WTC11 (cell line): ENCODE measurements around the gene TDRD9. TPM values are rescaled to one million over a fixed set of nuclear protein-coding genes. Genes with fewer than 3 reads are reported as not detected.

Experiments used
- ATAC-seq: fragments of 200-7000 bp; cut with Tn5 transposase; 2 replicates; pipeline ENCODE4 v1.10.0; 2021; ENCODE audit warnings: mild to moderate bottlenecking, moderate library complexity
- CTCF ChIA-PET: fragments of 300-600 bp; sonication (Branson Sonifier 250); formaldehyde crosslinking; loops from one replicate; lab custom pipeline; 2021; ENCODE audit warnings: antibody characterized with exemption; lab: Charles Lee
- POLR2A ChIA-PET: fragments of 350-600 bp; sonication (Branson Sonifier 250); formaldehyde crosslinking; loops from one replicate; lab custom pipeline; 2021; ENCODE audit warnings: antibody characterized with exemption; lab: Charles Lee
- DNase-seq: peaks from one replicate; pipeline ENCODE4 v3.0.0; 2021; ENCODE audit warnings: low spot score
- H3K27ac Mint-ChIP-seq: 2 replicates; pipeline ENCODE4 v1.8.0; 2021; ENCODE audit warnings: mixed read lengths
- H3K27me3 Mint-ChIP-seq: 2 replicates; pipeline ENCODE4 v1.8.0; 2021; ENCODE audit warnings: low read depth, mild to moderate bottlenecking, moderate library complexity, mixed read lengths
- H3K36me3 Mint-ChIP-seq: 2 replicates; pipeline ENCODE4 v1.8.0; 2021; ENCODE audit warnings: mixed read lengths
- H3K4me1 Mint-ChIP-seq: 2 replicates; pipeline ENCODE4 v1.8.0; 2022; ENCODE audit warnings: mixed read lengths
- H3K4me3 Mint-ChIP-seq: 2 replicates; pipeline ENCODE4 v1.8.0; 2021; ENCODE audit warnings: mild to moderate bottlenecking, moderate library complexity, mixed read lengths
- H3K9me3 Mint-ChIP-seq: 2 replicates; pipeline ENCODE4 v1.8.0; 2021; ENCODE audit warnings: mixed read lengths
- E2F4 ChIP-seq: sonication (generic); formaldehyde crosslinking; IDR thresholded peaks from 2 replicates; pipeline ENCODE4 v1.8.1; 2022; ENCODE audit warnings: low read depth, mild to moderate bottlenecking, moderate library complexity, missing genetic modification reagents, borderline replicate concordance
- ELF4 ChIP-seq: sonication (generic); formaldehyde crosslinking; IDR thresholded peaks from 2 replicates; pipeline ENCODE4 v1.8.1; 2022; ENCODE audit warnings: low read depth, mild to moderate bottlenecking, moderate library complexity, missing genetic modification reagents
- EMX1 ChIP-seq: fragments of 250-450 bp; sonication (Bioruptor Pico); IDR thresholded peaks from 2 replicates; pipeline ENCODE4 v1.8.0; 2021; ENCODE audit warnings: mild to moderate bottlenecking
- FOXP1 ChIP-seq: sonication (generic); formaldehyde crosslinking; IDR thresholded peaks from 2 replicates; pipeline ENCODE4 v1.8.0; 2022; ENCODE audit warnings: missing genetic modification reagents, mild to moderate bottlenecking, moderate library complexity, borderline replicate concordance
- GRHL2 ChIP-seq: fragments of 250-450 bp; sonication (Bioruptor Pico); IDR thresholded peaks from 2 replicates; pipeline ENCODE4 v1.8.0; 2022; ENCODE audit warnings: mild to moderate bottlenecking, moderate library complexity; ENCODE audit not compliant: insufficient replicate concordance, severe bottlenecking
- GTF2I ChIP-seq: fragments of 250-450 bp; sonication (Bioruptor Pico); conservative IDR thresholded peaks from 2 replicates; pipeline ENCODE4 v1.4.0; 2021; ENCODE audit warnings: mild to moderate bottlenecking
- IRF1 ChIP-seq: sonication (generic); formaldehyde crosslinking; IDR thresholded peaks from 2 replicates; pipeline ENCODE4 v1.8.0; 2023; ENCODE audit warnings: missing genetic modification reagents
- KAT7 ChIP-seq: sonication (generic); formaldehyde crosslinking; IDR thresholded peaks from 2 replicates; pipeline ENCODE4 v1.8.1; 2023; ENCODE audit warnings: missing genetic modification reagents, mild to moderate bottlenecking, borderline replicate concordance
- NFATC4 ChIP-seq: fragments of 250-450 bp; sonication (Bioruptor Pico); IDR thresholded peaks from 2 replicates; pipeline ENCODE4 v1.9.0; 2021; ENCODE audit warnings: mild to moderate bottlenecking
- NR2C2 ChIP-seq: sonication (generic); formaldehyde crosslinking; IDR thresholded peaks from 2 replicates; pipeline ENCODE4 v1.8.0; 2022; ENCODE audit warnings: mild to moderate bottlenecking, missing genetic modification reagents
- NR3C1 ChIP-seq: sonication (generic); formaldehyde crosslinking; conservative IDR thresholded peaks from 2 replicates; pipeline ENCODE4 v1.8.1; 2023; ENCODE audit warnings: low read depth, mild to moderate bottlenecking, missing genetic modification reagents
- OVOL2 ChIP-seq: fragments of 250-450 bp; sonication (Bioruptor Pico); IDR thresholded peaks from 2 replicates; pipeline ENCODE4 v1.9.0; 2021; ENCODE audit warnings: mild to moderate bottlenecking, borderline replicate concordance
- SMAD4 ChIP-seq: sonication (generic); formaldehyde crosslinking; IDR thresholded peaks from 2 replicates; pipeline ENCODE4 v1.8.0; 2022; ENCODE audit warnings: mild to moderate bottlenecking, missing genetic modification reagents
- STAT6 ChIP-seq: sonication (generic); formaldehyde crosslinking; conservative IDR thresholded peaks from 2 replicates; pipeline ENCODE4 v1.8.1; 2023; ENCODE audit warnings: mild to moderate bottlenecking, low read depth, missing genetic modification reagents, moderate library complexity
- TCF7 ChIP-seq: sonication (generic); formaldehyde crosslinking; IDR thresholded peaks from 2 replicates; pipeline ENCODE4 v1.8.0; 2022; ENCODE audit warnings: mild to moderate bottlenecking, low read depth, missing genetic modification reagents, moderate library complexity
- ZBTB21 ChIP-seq: sonication (generic); formaldehyde crosslinking; IDR thresholded peaks from 2 replicates; pipeline ENCODE4 v1.8.1; 2023; ENCODE audit warnings: mild to moderate bottlenecking, missing genetic modification reagents, borderline replicate concordance
- ZNF121 ChIP-seq: sonication (generic); formaldehyde crosslinking; IDR thresholded peaks from 2 replicates; pipeline ENCODE4 v1.8.0; 2023; ENCODE audit warnings: missing genetic modification reagents
- ZNF416 ChIP-seq: fragments of 250-450 bp; sonication (Bioruptor Pico); IDR thresholded peaks from 2 replicates; pipeline ENCODE4 v1.9.0; 2021; ENCODE audit warnings: mild to moderate bottlenecking, inconsistent platforms
- ZNF425 ChIP-seq: fragments of 250-450 bp; sonication (Bioruptor Pico); conservative IDR thresholded peaks from 2 replicates; pipeline ENCODE4 v1.9.0; 2021; ENCODE audit warnings: mild to moderate bottlenecking
- total RNA-seq: library from RNA; stranded (reverse); gene quantifications from 3 replicates; pipeline ENCODE4 v1.2.3, GENCODE V29; 2021

The TDRD9 gene
- total RNA-seq, 1 experiment from 2014 or later, result 0.17 TPM

GRCh38 chr14:103885509-103885932, 42.7 kb upstream of the TDRD9 start:
- ChIA-PET POLR2A (no interaction called here), CTCF (interaction anchor here (1.3 to 8.1 kb wide), 8 partner anchors 13 to 174 kb away, joined by 3 to 94 read pairs (median 5); no protein-coding TSS in a partner anchor)
- no peak for DNase-seq
- H3K4me3 Mint-ChIP-seq, result no peak overlapping the region
- H3K9me3 Mint-ChIP-seq, result no peaks in the 10 kb centered on the region
- no peak for ATAC-seq
- H3K4me1 Mint-ChIP-seq, result peaks cover 18% of the 10 kb centered on the region
- no peaks in the 10 kb centered on the region for H3K27me3 Mint-ChIP-seq
- H3K27ac Mint-ChIP-seq, result no peak overlapping the region
- no peaks in the 10 kb centered on the region for H3K36me3 Mint-ChIP-seq
- TF ChIP-seq ZNF425 (no peak), NR2C2 (CRISPR knock-in tag) (no peak), FOXP1 (CRISPR knock-in tag) (no peak), STAT6 (CRISPR knock-in tag) (no peak), ZBTB21 (CRISPR knock-in tag) (no peak), SMAD4 (CRISPR knock-in tag) (no peak), E2F4 (CRISPR knock-in tag) (no peak), ZNF416 (CRISPR knock-in tag) (no peak), EMX1 (CRISPR knock-in tag) (no peak), KAT7 (CRISPR knock-in tag) (no peak)

- TF ChIP-seq NR3C1 (no peak), GTF2I (0 out of 2 replicates have a peak, but pooled peaks have one; percentile 10), ZNF121 (CRISPR knock-in tag) (peak; percentile 96)
- H3K9me3 Mint-ChIP-seq, result no peaks in the 10 kb centered on the region
- CTCF ChIA-PET, result interaction anchor here (0.6 to 8.1 kb wide), 19 partner anchors 9 to 175 kb away, joined by 3 to 94 read pairs (median 3); partner anchors contain the start of gene PPP1R13B
- POLR2A ChIA-PET, result no interaction called here
- no peaks in the 10 kb centered on the region for H3K27me3 Mint-ChIP-seq
- no peaks in the 10 kb centered on the region for H3K36me3 Mint-ChIP-seq
- H3K4me3 Mint-ChIP-seq, result peak overlapping the region; percentile 24; the same call in 1 of the 2 replicates
- H3K4me1 Mint-ChIP-seq, result peaks cover 10% of the 10 kb centered on the region
- DNase-seq, result peak; percentile 53
- H3K27ac Mint-ChIP-seq, result no peak overlapping the region
- ATAC-seq, result peak; percentile 52
Observed at GRCh38 chr14:103886304-103887169, 41.7 kb upstream of the TDRD9 start.

- DNase-seq (no peak), ATAC-seq (no peak)
- no peaks in the 10 kb centered on the region for H3K9me3 Mint-ChIP-seq
- H3K36me3 Mint-ChIP-seq, result no peaks in the 10 kb centered on the region
- H3K27ac Mint-ChIP-seq, result no peak overlapping the region
- ChIA-PET CTCF (interaction anchor here (2.1 to 8.1 kb wide), 2 partner anchors 14 to 32 kb away, joined by 13 to 94 read pairs; no protein-coding TSS in a partner anchor), POLR2A (no interaction called here)
- H3K4me1 Mint-ChIP-seq, result peaks cover 10% of the 10 kb centered on the region
- no peaks in the 10 kb centered on the region for H3K27me3 Mint-ChIP-seq
- TF ChIP-seq GRHL2 (CRISPR knock-in tag) (no peak), NFATC4 (CRISPR knock-in tag) (no peak), OVOL2 (CRISPR knock-in tag) (no peak), ZNF416 (CRISPR knock-in tag) (no peak), IRF1 (CRISPR knock-in tag) (no peak), SMAD4 (CRISPR knock-in tag) (no peak), EMX1 (CRISPR knock-in tag) (no peak), TCF7 (CRISPR knock-in tag) (no peak), ELF4 (CRISPR knock-in tag) (no peak)
- no peak overlapping the region for H3K4me3 Mint-ChIP-seq
Observed at GRCh38 chr14:103887170-103887501, 41.1 kb upstream of the TDRD9 start.
